Thoracic aorta (tissue), 2 donors: ENCODE data around the gene NEURL1. TPM values are rescaled to one million over a fixed set of nuclear protein-coding genes. Genes with fewer than 3 reads are reported as not detected.

Experiments
- ATAC-seq: fragments of 150-250 bp; one replicate; pipeline ENCODE4 v1.8.0; 2017; ENCODE audit warnings: low read depth; ENCODE audit not compliant: insufficient number of reproducible peaks, low FRiP score
- DNase-seq: peaks from one replicate; pipeline ENCODE4 v3.0.0-alpha.2; 2020; ENCODE audit warnings: low spot score
- H3K27ac ChIP-seq, 2 donors: fragments of 200-600 bp; sonication (generic); 1 replicate in 1 of 2; 2 replicates in 1 of 2; pipeline ENCODE4 v1.5.1; 2016; ENCODE audit warnings: mild to moderate bottlenecking in 2 of 2, moderate library complexity in 2 of 2
- H3K27me3 ChIP-seq: fragments of 200-600 bp; sonication (generic); replicated peaks from 2 replicates; pipeline ENCODE4 v1.6.0; 2016; ENCODE audit warnings: mild to moderate bottlenecking; ENCODE audit not compliant: insufficient read depth
- H3K36me3 ChIP-seq: fragments of 200-600 bp; sonication (generic); one replicate; pipeline ENCODE4 v1.5.1; 2016
- H3K4me1 ChIP-seq, 2 donors: fragments of 200-600 bp; sonication (generic); 1 replicate in 1 of 2; 2 replicates in 1 of 2; pipeline versions ENCODE4 v1.5.1 to v1.6.0; 2016; ENCODE audit warnings: low read depth in 2 of 2, mild to moderate bottlenecking in 1 of 2; ENCODE audit not compliant: control insufficient read depth in 1 of 2
- H3K4me3 ChIP-seq: fragments of 200-600 bp; sonication (generic); 2 replicates; pipeline ENCODE4 v1.5.1; 2016; ENCODE audit warnings: mild to moderate bottlenecking
- H3K9me3 ChIP-seq: fragments of 200-600 bp; sonication (generic); 2 replicates; pipeline ENCODE4 v1.5.1; 2016
- total RNA-seq, 2 donors: library from RNA; depleted of rRNA; stranded (reverse); fragments of >200 nt; gene quantifications; one replicate each; pipeline versions ENCODE4 v1.1.0 to v1.2.3, GENCODE V29; 2016
- TF ChIP-seq, protein P1 (sequence below): fragments of 200-600 bp; sonication (generic); IDR thresholded peaks from one replicate; pipeline ENCODE4 v1.5.1; 2019; ENCODE audit warnings: antibody characterized with exemption

NEURL1 gene
- total RNA-seq, 2 donors from 2014 or later = 0.28 TPM; not detected in 1

DNA sequence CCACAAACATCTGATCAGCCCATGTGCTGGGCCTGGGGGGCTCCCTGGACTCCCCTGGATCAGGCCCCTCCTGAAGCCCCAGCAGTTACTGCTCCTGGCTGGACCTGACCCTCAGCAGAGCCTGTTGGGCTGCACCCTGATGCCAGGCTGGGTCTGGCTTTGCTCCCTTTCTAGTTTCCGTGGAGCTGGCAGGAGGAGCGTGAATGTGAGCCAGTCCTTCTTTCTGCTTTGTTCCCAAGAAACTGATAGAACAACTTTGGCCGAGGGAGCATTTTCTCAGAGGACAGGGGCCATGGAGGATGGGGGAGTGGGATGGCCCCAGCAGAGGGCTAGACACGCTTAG lies 128.2 kb downstream of the NEURL1 start:
- H3K27me3 ChIP-seq = no peaks in the 10 kb centered on the region
- peak overlapping the region; percentile 71 to 78 for H3K27ac ChIP-seq
- H3K36me3 ChIP-seq = peaks cover 14% of the 10 kb centered on the region
- H3K4me3 ChIP-seq = no peak overlapping the region
- H3K9me3 ChIP-seq = no peaks in the 10 kb centered on the region
- H3K4me1 ChIP-seq = peaks cover 43 to 75% of the 10 kb centered on the region in 2 donors
- TF ChIP-seq, protein P1, sequence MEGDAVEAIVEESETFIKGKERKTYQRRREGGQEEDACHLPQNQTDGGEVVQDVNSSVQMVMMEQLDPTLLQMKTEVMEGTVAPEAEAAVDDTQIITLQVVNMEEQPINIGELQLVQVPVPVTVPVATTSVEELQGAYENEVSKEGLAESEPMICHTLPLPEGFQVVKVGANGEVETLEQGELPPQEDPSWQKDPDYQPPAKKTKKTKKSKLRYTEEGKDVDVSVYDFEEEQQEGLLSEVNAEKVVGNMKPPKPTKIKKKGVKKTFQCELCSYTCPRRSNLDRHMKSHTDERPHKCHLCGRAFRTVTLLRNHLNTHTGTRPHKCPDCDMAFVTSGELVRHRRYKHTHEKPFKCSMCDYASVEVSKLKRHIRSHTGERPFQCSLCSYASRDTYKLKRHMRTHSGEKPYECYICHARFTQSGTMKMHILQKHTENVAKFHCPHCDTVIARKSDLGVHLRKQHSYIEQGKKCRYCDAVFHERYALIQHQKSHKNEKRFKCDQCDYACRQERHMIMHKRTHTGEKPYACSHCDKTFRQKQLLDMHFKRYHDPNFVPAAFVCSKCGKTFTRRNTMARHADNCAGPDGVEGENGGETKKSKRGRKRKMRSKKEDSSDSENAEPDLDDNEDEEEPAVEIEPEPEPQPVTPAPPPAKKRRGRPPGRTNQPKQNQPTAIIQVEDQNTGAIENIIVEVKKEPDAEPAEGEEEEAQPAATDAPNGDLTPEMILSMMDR = no peak
- ATAC-seq = no peak
- DNase-seq = no peak

- ATAC-seq = no peak
- peaks cover 8% of the 10 kb centered on the region for H3K36me3 ChIP-seq
Observed at GRCh38 chr10:103622286-103622685, 128.8 kb downstream of the NEURL1 start.

GRCh38 chr10:103622935-103623574 lies 129.6 kb downstream of the NEURL1 start:
- ATAC-seq = no peak
- no peak for DNase-seq
- peaks cover 45 to 82% of the 10 kb centered on the region in 2 donors for H3K4me1 ChIP-seq
- peak overlapping the region in 1 of 2 donors; percentile 78 for H3K27ac ChIP-seq
- peaks cover 4% of the 10 kb centered on the region for H3K36me3 ChIP-seq
- H3K4me3 ChIP-seq = no peak overlapping the region
- H3K27me3 ChIP-seq = no peaks in the 10 kb centered on the region
- TF ChIP-seq, protein P1 = no peak
- H3K9me3 ChIP-seq = no peaks in the 10 kb centered on the region

More at GRCh38 chr10:103622286-103622685, 128.8 kb downstream of the NEURL1 start:
- H3K4me3 ChIP-seq = no peak overlapping the region
- no peaks in the 10 kb centered on the region for H3K9me3 ChIP-seq
- DNase-seq = no peak
- H3K4me1 ChIP-seq = peaks cover 45 to 81% of the 10 kb centered on the region in 2 donors
- H3K27ac ChIP-seq = peak overlapping the region; percentile 71 to 78
- no peaks in the 10 kb centered on the region for H3K27me3 ChIP-seq
- TF ChIP-seq, protein P1 = no peak

- Histone ChIP-seq H3K4me3 (no peak overlapping the region), H3K27me3 (no peaks in the 10 kb centered on the region), H3K4me1 (peaks cover 19 to 69% of the 10 kb centered on the region in 2 donors), H3K9me3 (no peaks in the 10 kb centered on the region), H3K36me3 (peaks cover 4% of the 10 kb centered on the region), H3K27ac (peak overlapping the region; percentile 29 to 57)
- peak; percentile 51 for ATAC-seq
- TF ChIP-seq, protein P1 = no peak
- peak; percentile 21 for DNase-seq
Observed at GRCh38 chr10:103626178-103626577, 132.7 kb downstream of the NEURL1 start.

DNA sequence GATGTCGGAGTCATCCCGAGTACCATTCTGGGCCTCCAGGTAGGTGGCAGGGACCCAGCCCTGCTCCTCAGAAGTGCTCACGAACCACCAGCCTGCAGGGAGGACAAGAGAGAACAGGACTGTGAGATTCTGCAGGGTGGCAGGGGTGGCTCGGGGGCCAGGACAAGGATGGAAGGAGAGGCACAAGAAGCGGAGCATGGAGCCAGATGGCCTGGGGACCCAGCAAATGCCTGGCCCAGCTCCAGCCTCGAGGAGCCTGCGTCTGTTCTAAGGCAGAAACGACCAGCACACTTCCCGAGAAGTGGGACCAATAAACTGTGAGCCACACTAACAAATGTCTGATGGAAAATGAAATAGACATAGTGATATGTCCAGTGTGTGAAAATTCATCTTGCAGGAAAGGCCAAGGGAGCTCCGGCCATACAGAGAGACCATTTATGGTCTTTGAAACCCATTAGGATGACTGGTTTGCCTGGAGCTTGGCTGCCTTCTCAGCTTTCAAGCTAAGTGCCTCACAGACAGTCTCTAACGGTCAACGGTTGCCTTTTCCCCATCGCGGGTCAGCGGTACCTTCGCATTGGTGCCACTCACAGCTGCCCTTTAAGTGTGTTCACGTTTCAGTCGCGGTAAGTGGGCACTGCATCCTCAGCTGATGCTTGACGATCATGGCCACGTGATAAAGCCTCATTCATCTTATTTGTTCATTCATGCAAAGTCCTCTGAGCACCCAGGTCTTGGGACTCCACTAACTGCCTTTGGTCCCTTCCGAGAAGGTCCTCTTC lies 133.8 kb downstream of the NEURL1 start:
- TF ChIP-seq, protein P1 = no peak
- DNase-seq = no peak
- ATAC-seq = no peak
- H3K4me1 ChIP-seq = peaks cover 8 to 63% of the 10 kb centered on the region in 2 donors
- no peak overlapping the region for H3K4me3 ChIP-seq
- H3K27me3 ChIP-seq = no peaks in the 10 kb centered on the region
- H3K9me3 ChIP-seq = no peaks in the 10 kb centered on the region
- H3K36me3 ChIP-seq = peaks cover 4% of the 10 kb centered on the region
- peak overlapping the region; percentile 29 to 57 for H3K27ac ChIP-seq
